KOPT-K1 (cell line): ENCODE measurements around the gene BPTF.
"Not testable (repeated sequence)": the region's sequence is repeated elsewhere in the genome, so short reads cannot be mapped to it uniquely, and the experiment has no call there.

Experiments used
- H3K27ac ChIP-seq: fragments of 200-600 bp; sonication (generic); 2 replicates; pipeline ENCODE4 v1.5.1; 2016; ENCODE audit warnings: antibody characterized with exemption, mild to moderate bottlenecking, low read depth, low read length; ENCODE audit not compliant: poor library complexity, severe bottlenecking
- H3K36me3 ChIP-seq: fragments of 200-600 bp; sonication (generic); 2 replicates; pipeline ENCODE4 v1.5.1; 2017; ENCODE audit warnings: antibody characterized with exemption, mild to moderate bottlenecking, low read length, moderate library complexity; ENCODE audit not compliant: insufficient read depth
- H3K9me3 ChIP-seq: fragments of 200-600 bp; sonication (generic); 2 replicates; pipeline ENCODE4 v1.5.1; 2017; ENCODE audit warnings: antibody characterized with exemption, low read length, mild to moderate bottlenecking; ENCODE audit not compliant: insufficient read depth, poor library complexity, severe bottlenecking

BPTF gene

GRCh38 chr17:68019336-68019674, 194.0 kb downstream of the BPTF start:
- Histone ChIP-seq H3K36me3 (no peaks in the 10 kb centered on the region), H3K9me3 (no peaks in the 10 kb centered on the region), H3K27ac (peak overlapping the region; percentile 86)

DNA sequence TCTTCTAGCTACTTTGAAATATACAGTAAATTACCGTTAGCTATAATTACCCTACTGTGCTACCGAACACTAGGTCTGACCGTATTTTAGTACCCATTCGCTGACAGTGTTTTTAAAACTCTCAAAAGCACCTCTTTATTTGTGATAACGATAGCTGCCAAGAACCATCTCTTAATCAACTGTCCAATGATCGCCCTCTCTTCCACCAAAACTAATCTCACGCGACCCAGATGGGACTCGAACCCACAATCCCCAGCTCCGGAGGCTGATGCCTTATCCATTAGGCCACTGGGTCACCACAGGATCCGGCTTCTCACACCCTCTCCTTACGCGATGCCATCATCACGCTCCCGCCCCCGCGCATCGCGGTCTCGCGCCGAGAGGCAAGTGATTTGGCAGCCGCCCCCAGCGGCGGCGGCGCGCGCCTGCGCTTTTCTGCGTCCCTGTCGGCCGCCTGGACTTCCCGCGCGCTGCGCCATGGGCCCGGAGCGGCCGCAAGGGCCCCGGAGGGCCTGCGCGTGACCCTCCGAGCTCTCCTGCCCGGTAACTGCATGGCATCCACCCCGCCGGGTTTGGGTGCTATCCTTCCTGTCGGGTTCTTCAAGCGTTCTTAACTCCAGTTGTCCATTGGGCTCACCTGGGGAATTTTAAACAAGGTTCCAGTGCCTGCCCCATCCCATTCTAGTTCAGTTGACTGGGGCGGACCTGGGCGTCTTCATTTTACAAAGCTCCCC, 194.5 kb downstream of the BPTF start:
- no peaks in the 10 kb centered on the region for H3K9me3 ChIP-seq
- H3K36me3 ChIP-seq, result no peaks in the 10 kb centered on the region

GRCh38 chr17:68020409-68020756, 195.1 kb downstream of the BPTF start:
- Histone ChIP-seq H3K9me3 (no peaks in the 10 kb centered on the region), H3K36me3 (no peaks in the 10 kb centered on the region), H3K27ac (peak overlapping the region; percentile 86)

More for the DNA sequence above, 194.5 kb downstream of the BPTF start:
- H3K27ac ChIP-seq, result peak overlapping the region; percentile 86

DNA sequence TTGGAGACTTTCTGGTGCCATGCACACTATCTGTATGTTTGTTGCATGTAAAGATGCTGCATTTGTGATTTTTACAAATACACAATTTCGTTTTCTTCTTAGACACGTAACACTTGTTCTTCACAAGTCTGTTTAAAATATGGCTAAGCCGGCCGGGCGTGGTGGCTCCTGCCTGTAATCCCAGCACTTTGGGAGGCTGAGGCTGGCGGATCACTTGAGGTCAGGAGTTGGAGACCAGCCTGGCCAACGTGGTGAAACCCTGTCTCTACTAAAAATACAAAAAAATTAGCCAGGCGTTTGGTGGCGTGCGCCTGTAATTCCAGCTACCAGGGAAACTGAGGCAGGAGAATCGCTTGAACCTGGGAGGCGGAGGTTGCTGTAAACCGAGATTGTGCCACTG, 195.5 kb downstream of the BPTF start:
- H3K9me3 ChIP-seq, H3K36me3 ChIP-seq: not testable (repeated sequence)
- H3K27ac ChIP-seq, result peak overlapping the region; percentile 86

DNA sequence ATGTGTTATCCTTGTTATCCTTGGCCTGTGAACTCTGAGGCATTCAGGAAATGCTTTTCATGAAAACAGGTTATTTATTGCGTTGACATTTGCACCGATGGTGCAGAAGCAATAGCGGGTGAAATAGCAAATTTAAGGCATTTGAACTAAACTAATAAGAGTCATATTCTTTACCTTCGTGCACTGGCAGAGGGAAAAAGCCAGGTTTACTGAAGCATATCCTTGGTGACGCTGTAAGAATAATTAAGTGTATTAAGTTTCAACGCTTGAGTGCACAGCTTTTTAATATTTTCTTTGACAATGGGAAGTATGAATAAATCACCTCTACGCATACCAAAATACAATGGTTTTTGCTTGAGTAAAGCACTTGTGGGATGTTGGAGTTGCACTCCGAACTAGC, 196.7 kb downstream of the BPTF start:
- H3K36me3 ChIP-seq, result no peaks in the 10 kb centered on the region
- no peaks in the 10 kb centered on the region for H3K9me3 ChIP-seq
- no peak overlapping the region for H3K27ac ChIP-seq

DNA sequence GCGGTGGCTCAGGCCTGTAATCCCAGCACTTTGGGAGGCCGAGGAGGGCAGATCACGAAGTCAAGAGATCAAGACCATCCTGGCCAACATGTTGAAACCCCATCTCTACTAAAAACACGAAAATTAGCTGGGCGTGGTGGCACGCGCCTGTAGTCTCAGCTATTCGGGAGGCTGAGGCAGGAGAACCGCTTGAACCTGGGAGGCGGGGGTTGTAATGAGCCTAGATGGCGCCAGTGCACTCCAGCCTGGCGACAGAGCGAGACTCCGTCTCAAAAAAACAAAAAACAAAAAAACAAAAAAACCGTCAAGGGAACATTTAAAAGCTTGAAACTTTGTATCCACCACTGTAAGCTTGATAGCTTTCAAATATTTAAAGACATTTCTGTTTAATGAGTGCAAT, 197.2 kb downstream of the BPTF start:
- not testable (repeated sequence) for H3K27ac ChIP-seq, H3K36me3 ChIP-seq, H3K9me3 ChIP-seq

- Histone ChIP-seq H3K36me3 (no peaks in the 10 kb centered on the region), H3K27ac (no peak overlapping the region)
Observed at GRCh38 chr17:68029512-68030215, 204.4 kb downstream of the BPTF start.

More at GRCh38 chr17:68029512-68030215, 204.4 kb downstream of the BPTF start:
- no peaks in the 10 kb centered on the region for H3K9me3 ChIP-seq
